Prostate gland (tissue), 2 donors: ENCODE results near the gene SLC44A5. TPM values are rescaled to one million over a fixed set of nuclear protein-coding genes. Genes with fewer than 3 reads are reported as not detected.

Source experiments
- DNase-seq: peaks from one replicate; pipeline ENCODE4 v3.0.0-alpha.2; 2019; ENCODE audit warnings: low spot score
- H3K27ac ChIP-seq, 2 donors: fragments of 200-600 bp; sonication (generic); 2 replicates each; pipeline ENCODE4 v1.5.1; 2017 to 2019
- H3K27me3 ChIP-seq: fragments of 200-600 bp; sonication (generic); replicated peaks from 2 replicates; pipeline ENCODE4 v1.5.1; 2019; ENCODE audit not compliant: insufficient read depth
- H3K36me3 ChIP-seq, 2 donors: fragments of 200-600 bp; sonication (generic); 1 replicate in 1 of 2; 2 replicates in 1 of 2; pipeline versions ENCODE4 v1.5.1 to v1.8.1; 2017 to 2019
- H3K4me1 ChIP-seq: fragments of 200-600 bp; sonication (generic); replicated peaks from 2 replicates; pipeline ENCODE4 v1.5.1; 2019
- H3K4me3 ChIP-seq, 2 donors: fragments of 200-600 bp; sonication (generic); 2 replicates each; pipeline ENCODE4 v1.5.1; 2017 to 2019
- H3K9me3 ChIP-seq: fragments of 200-600 bp; sonication (generic); 2 replicates; pipeline ENCODE4 v1.5.1; 2017
- CTCF ChIP-seq, 4 experiments: fragments of 200-600 bp in 2 of 4; fragments of 450-650 bp in 2 of 4; sonication (generic) in 2 of 4; IDR thresholded peaks; 1 replicate in 3 of 4; 2 replicates in 1 of 4; pipeline ENCODE4 v1.5.1; 2016 to 2019; ENCODE audit warnings: antibody characterized with exemption in 4 of 4, mild to moderate bottlenecking in 2 of 4, moderate library complexity in 2 of 4
- POLR2A ChIP-seq: fragments of 450-650 bp; IDR thresholded peaks from one replicate; pipeline ENCODE4 v1.6.1; 2016; ENCODE audit warnings: antibody characterized with exemption, mild to moderate bottlenecking
- POLR2AphosphoS5 ChIP-seq: sonication (generic); formaldehyde crosslinking; IDR thresholded peaks from one replicate; pipeline ENCODE4 v1.6.1; 2017; ENCODE audit warnings: antibody characterized with exemption
- WGBS: methylation state at CpG from one replicate; pipeline ENCODE4 v1.1.5; 2018; 5-methylcytosine and 5-hydroxymethylcytosine counted together
- intact Hi-C: fragments of 100-400 bp; cut with DNase I; formaldehyde crosslinking; loops from one replicate; pipeline ENCODE4 v1.14.2; 2022
- total RNA-seq, 2 donors: library from RNA; depleted of rRNA; stranded (reverse); fragments of >200 nt; gene quantifications; one replicate each; pipeline ENCODE4 v1.1.0, GENCODE V29; 2016

Gene SLC44A5
- total RNA-seq, 2 donors from 2014 or later = 0.57 to 3.3 TPM

DNA sequence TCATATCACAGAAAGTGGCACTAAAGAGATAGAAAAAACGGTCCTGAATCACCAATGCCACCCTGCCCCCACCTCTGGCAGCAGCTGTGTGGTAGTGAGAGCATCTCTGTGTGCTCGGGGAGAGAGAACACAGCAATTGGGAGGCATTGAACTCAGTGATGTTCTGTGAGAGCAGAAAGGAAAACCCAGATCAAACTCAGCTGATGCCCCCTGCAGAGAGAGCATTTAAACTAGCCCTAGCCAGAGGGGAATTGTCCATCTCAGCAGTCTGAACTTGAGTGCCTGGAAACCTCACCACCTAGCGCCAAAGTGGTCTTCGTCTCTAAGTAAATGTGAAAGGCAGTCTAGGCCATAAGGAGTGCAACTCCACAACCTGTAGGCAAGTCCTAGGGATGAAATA, 21.3 kb downstream of the SLC44A5 start:
- no peaks in the 10 kb centered on the region for H3K4me1 ChIP-seq
- TF ChIP-seq POLR2A (no peak), POLR2AphosphoS5 (no peak), CTCF (IDR thresholded peaks at IDR 0.05) (no peak)
- H3K36me3 ChIP-seq = no peaks in the 10 kb centered on the region
- intact Hi-C loops = no loop called here
- no peak for DNase-seq
- H3K4me3 ChIP-seq = no peak overlapping the region
- no peak overlapping the region for H3K27ac ChIP-seq
- H3K27me3 ChIP-seq = no peaks in the 10 kb centered on the region
- 72% methylated on average over 4 of the region's 4 CpGs for WGBS
- no peaks in the 10 kb centered on the region for H3K9me3 ChIP-seq

GRCh38 chr1:75588779-75589475, 22.0 kb downstream of the SLC44A5 start:
- no peak for DNase-seq
- Histone ChIP-seq H3K27ac (peak overlapping the region in 1 of 2 donors; percentile 1), H3K36me3 (no peaks in the 10 kb centered on the region), H3K27me3 (no peaks in the 10 kb centered on the region), H3K4me1 (no peaks in the 10 kb centered on the region), H3K4me3 (no peak overlapping the region), H3K9me3 (no peaks in the 10 kb centered on the region)
- 30% methylated on average over 4 of the region's 4 CpGs for WGBS
- peak; percentile 34 for TF ChIP-seq POLR2AphosphoS5
- TF ChIP-seq POLR2A = no peak
- no peak for TF ChIP-seq CTCF (IDR thresholded peaks at IDR 0.05)
- intact Hi-C loops = no loop called here

DNA sequence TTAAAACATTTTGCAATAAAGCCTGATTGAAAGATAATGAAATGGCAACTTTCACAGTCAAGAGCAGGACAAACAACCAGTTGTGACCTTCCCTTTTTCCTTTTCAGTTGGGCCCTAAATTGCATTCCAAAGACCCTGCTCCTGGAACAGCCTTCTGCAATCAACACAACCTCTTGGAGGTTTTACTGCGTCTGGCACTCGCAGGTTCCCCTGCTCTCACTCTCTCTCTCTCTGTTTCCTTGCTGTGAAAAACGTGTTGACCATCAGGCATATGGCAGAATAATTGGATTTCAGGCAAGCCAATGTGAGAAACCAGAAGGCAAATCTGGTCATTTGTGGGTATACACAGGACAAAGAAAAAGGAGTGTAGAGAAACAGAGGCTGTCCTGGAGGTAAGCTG, 23.2 kb downstream of the SLC44A5 start:
- TF ChIP-seq POLR2AphosphoS5 (no peak), POLR2A (no peak), CTCF (IDR thresholded peaks at IDR 0.05) (no peak)
- no peaks in the 10 kb centered on the region for H3K27me3 ChIP-seq
- H3K36me3 ChIP-seq = no peaks in the 10 kb centered on the region
- no peak for DNase-seq
- intact Hi-C loops = no loop called here
- 27% methylated on average over 3 of the region's 3 CpGs for WGBS
- no peaks in the 10 kb centered on the region for H3K4me1 ChIP-seq
- H3K9me3 ChIP-seq = no peaks in the 10 kb centered on the region
- no peak overlapping the region for H3K27ac ChIP-seq
- H3K4me3 ChIP-seq = no peak overlapping the region

DNA sequence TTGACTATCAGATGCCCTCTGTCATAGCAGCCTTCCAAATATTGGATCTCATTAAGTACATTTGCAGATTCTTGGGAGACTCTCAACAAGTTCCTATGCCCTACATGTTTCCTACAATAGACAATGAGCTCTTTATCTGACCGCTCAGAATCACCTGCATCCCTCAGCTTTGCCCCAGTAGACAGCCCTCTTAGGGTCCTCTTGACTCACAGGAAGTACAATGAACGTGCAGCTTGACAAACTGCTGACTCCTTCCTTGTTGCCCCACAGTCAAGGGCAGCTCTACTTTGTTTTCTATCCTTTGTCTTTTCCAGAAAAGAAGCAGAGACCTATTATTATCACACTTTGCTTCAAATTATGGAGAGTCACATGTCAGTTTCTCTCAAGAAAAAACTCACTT, 27.6 kb downstream of the SLC44A5 start:
- H3K4me3 ChIP-seq = no peak overlapping the region
- no peak for DNase-seq
- H3K9me3 ChIP-seq = no peaks in the 10 kb centered on the region
- intact Hi-C loops = no loop called here
- 65% methylated on average over 2 of the region's 2 CpGs for WGBS
- TF ChIP-seq POLR2AphosphoS5 (no peak), CTCF (IDR thresholded peaks at IDR 0.05) (no peak), POLR2A (no peak)
- no peaks in the 10 kb centered on the region for H3K36me3 ChIP-seq
- H3K27ac ChIP-seq = no peak overlapping the region
- H3K27me3 ChIP-seq = no peaks in the 10 kb centered on the region
- H3K4me1 ChIP-seq = no peaks in the 10 kb centered on the region

DNA sequence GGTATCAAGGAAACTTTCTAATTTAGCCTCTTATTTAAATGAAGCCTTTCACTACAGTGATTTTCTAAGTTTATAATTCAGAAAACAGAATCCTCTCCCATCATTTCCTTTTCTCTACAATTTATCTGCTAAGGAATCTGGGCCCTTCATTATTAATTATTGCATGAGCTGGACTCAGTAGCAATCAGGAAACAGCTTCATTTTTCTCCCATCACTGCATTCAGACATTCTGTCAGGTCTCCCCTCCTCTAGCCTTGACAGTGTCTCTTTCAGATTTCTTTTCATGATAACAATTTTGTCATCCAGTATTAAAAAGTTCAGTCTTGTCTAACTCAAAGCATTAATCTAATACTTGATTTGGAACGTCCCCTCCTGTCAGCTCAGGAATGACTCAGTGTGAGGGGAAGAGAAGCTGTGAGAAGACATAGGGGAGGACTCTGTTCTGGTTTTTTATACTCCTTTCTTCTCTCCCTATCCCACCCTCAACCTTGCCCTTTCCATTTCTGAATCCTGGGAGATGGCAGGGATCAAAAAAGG, 28.1 kb downstream of the SLC44A5 start:
- intact Hi-C loops = no loop called here
- no peaks in the 10 kb centered on the region for H3K9me3 ChIP-seq
- H3K27me3 ChIP-seq = no peaks in the 10 kb centered on the region
- no peak overlapping the region for H3K27ac ChIP-seq
- no peak overlapping the region for H3K4me3 ChIP-seq
- DNase-seq = no peak
- no peaks in the 10 kb centered on the region for H3K36me3 ChIP-seq
- TF ChIP-seq CTCF (IDR thresholded peaks at IDR 0.05) = no peak
- no peak for TF ChIP-seq POLR2AphosphoS5
- no peaks in the 10 kb centered on the region for H3K4me1 ChIP-seq
- WGBS = 76% methylated on average over 1 of the region's 1 CpG
